ENCODE data around the gene OR12D2. TPM values are rescaled to one million over a fixed set of nuclear protein-coding genes. Genes with fewer than 3 reads are reported as not detected.

The OR12D2 gene
- total and polyA plus RNA-seq, 2 donors (not counting 1 experiment from before 2014, with no cell fraction given): not detected

DNA sequence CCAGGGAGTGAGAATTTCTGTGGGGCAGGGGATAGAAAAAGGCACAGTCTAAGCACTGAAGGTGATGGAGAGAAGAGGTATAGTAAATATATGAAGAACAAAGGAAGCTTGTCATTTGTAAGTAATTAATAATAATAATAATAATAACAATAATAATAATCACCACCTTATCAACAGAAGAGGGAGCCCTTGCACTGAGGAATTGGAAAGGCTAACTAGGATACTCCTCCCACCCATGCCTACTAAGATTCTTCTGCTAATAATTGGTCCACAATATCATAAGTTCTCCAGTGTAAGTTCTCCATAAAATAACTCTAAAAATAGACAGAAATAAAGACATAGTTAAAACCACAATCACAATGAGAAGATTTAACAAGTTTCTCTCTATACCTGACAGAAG is 19.4 kb upstream of the OR12D2 start:
- Histone ChIP-seq H3K27ac (ENCODE audit: insufficient read depth, low read length) (no peak overlapping the region), H3K9ac (ENCODE audit: insufficient read depth, low read length) (no peak overlapping the region), H2AFZ (ENCODE audit: low read length) (no peak overlapping the region), H3K27me3 (ENCODE audit: control insufficient read depth, insufficient read depth, low read length) (no peaks in the 10 kb centered on the region), H3K4me3 (replicated peaks in 1 of 4; ENCODE audit: control extremely low read depth in 1 of 4, insufficient read depth in 1 of 4, low read depth in 3 of 4, low read length in 4 of 4) (no peak overlapping the region), H4K20me1 (ENCODE audit: control insufficient read depth, extremely low read depth, insufficient read depth, low read length) (no peaks in the 10 kb centered on the region), H3K4me2 (ENCODE audit: extremely low read depth, insufficient read depth, low read length) (no peak overlapping the region), H3K36me3 (ENCODE audit: control insufficient read depth, insufficient read depth, low read length) (no peaks in the 10 kb centered on the region), H3K9me3 (ENCODE audit: control insufficient read depth, insufficient read depth, low read depth, low read length) (no peaks in the 10 kb centered on the region), H3K79me2 (ENCODE audit: control insufficient read depth, insufficient read depth, low read length) (no peaks in the 10 kb centered on the region), H3K4me1 (ENCODE audit: control insufficient read depth, extremely low read depth, insufficient read depth, low read length) (no peaks in the 10 kb centered on the region)
- DNase-seq (ENCODE audit: low read depth in 2 of 2): no peak
- TF ChIP-seq CTCF (conservative IDR thresholded peaks at IDR 0.05 in 1 of 2, IDR thresholded peaks at IDR 0.05 in 1 of 2; ENCODE audit: low read depth in 1 of 2, low read length in 2 of 2): no peak
- no peak for TF ChIP-seq EZH2 (IDR thresholded peaks at IDR 0.05; ENCODE audit: low read length, missing control alignments)

DNA sequence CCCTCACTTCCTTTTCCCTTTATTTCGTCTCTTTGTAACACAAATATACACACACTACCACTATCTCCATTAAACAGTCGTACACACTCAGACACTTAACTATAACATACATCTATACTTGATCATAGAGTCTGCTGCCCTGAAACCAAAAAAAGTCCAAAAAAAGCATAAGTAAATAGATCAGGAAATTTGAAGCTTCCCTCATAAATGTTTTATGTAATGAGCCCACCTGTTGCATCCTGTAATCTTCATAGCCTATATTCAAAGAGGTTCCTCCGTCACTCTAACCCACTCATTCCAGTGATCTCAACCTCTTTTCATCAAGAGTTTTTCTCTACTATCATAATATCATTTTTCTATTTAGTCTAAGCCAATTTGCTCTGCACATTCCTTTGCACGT is 6.9 kb upstream of the OR12D2 start:
- Histone ChIP-seq H3K4me3 (replicated peaks in 1 of 4; ENCODE audit: control extremely low read depth in 1 of 4, insufficient read depth in 1 of 4, low read depth in 3 of 4, low read length in 4 of 4) (no peak overlapping the region), H4K20me1 (ENCODE audit: control insufficient read depth, extremely low read depth, insufficient read depth, low read length) (no peaks in the 10 kb centered on the region), H3K27me3 (ENCODE audit: control insufficient read depth, insufficient read depth, low read length) (no peaks in the 10 kb centered on the region), H3K9me3 (ENCODE audit: control insufficient read depth, insufficient read depth, low read depth, low read length) (no peaks in the 10 kb centered on the region), H3K4me2 (ENCODE audit: extremely low read depth, insufficient read depth, low read length) (no peak overlapping the region), H2AFZ (ENCODE audit: low read length) (no peak overlapping the region), H3K79me2 (ENCODE audit: control insufficient read depth, insufficient read depth, low read length) (no peaks in the 10 kb centered on the region), H3K36me3 (ENCODE audit: control insufficient read depth, insufficient read depth, low read length) (no peaks in the 10 kb centered on the region), H3K27ac (ENCODE audit: insufficient read depth, low read length) (no peak overlapping the region), H3K4me1 (ENCODE audit: control insufficient read depth, extremely low read depth, insufficient read depth, low read length) (no peaks in the 10 kb centered on the region), H3K9ac (ENCODE audit: insufficient read depth, low read length) (no peak overlapping the region)
- DNase-seq (ENCODE audit: low read depth in 2 of 2): no peak
- no peak for TF ChIP-seq CTCF (conservative IDR thresholded peaks at IDR 0.05 in 1 of 2, IDR thresholded peaks at IDR 0.05 in 1 of 2; ENCODE audit: low read depth in 1 of 2, low read length in 2 of 2)
- TF ChIP-seq EZH2 (IDR thresholded peaks at IDR 0.05; ENCODE audit: low read length, missing control alignments): no peak

- H3K27me3 ChIP-seq (ENCODE audit: control insufficient read depth, insufficient read depth, low read length): no peaks in the 10 kb centered on the region
- H2AFZ ChIP-seq (ENCODE audit: low read length): no peak overlapping the region
- H3K4me3 ChIP-seq (replicated peaks in 1 of 4; ENCODE audit: control extremely low read depth in 1 of 4, insufficient read depth in 1 of 4, low read depth in 3 of 4, low read length in 4 of 4): no peak overlapping the region
- DNase-seq (ENCODE audit: low read depth in 2 of 2): no peak
- H3K4me2 ChIP-seq (ENCODE audit: extremely low read depth, insufficient read depth, low read length): no peak overlapping the region
- no peak overlapping the region for H3K27ac ChIP-seq (ENCODE audit: insufficient read depth, low read length)
- TF ChIP-seq CTCF (conservative IDR thresholded peaks at IDR 0.05 in 1 of 2, IDR thresholded peaks at IDR 0.05 in 1 of 2; ENCODE audit: low read depth in 1 of 2, low read length in 2 of 2) (no peak), EZH2 (IDR thresholded peaks at IDR 0.05; ENCODE audit: low read length, missing control alignments) (no peak)
- H3K9ac ChIP-seq (ENCODE audit: insufficient read depth, low read length): no peak overlapping the region
- H3K36me3 ChIP-seq (ENCODE audit: control insufficient read depth, insufficient read depth, low read length): no peaks in the 10 kb centered on the region
- no peaks in the 10 kb centered on the region for H3K79me2 ChIP-seq (ENCODE audit: control insufficient read depth, insufficient read depth, low read length)
- no peaks in the 10 kb centered on the region for H3K9me3 ChIP-seq (ENCODE audit: control insufficient read depth, insufficient read depth, low read depth, low read length)
- H4K20me1 ChIP-seq (ENCODE audit: control insufficient read depth, extremely low read depth, insufficient read depth, low read length): no peaks in the 10 kb centered on the region
- no peaks in the 10 kb centered on the region for H3K4me1 ChIP-seq (ENCODE audit: control insufficient read depth, extremely low read depth, insufficient read depth, low read length)
Observed at GRCh38 chr6:29399525-29399924, 4.1 kb downstream of the OR12D2 start.
